Transverse colon (tissue), 4 donors: ENCODE data around the gene VWF. TPM values are rescaled to one million over a fixed set of nuclear protein-coding genes. Genes with fewer than 3 reads are reported as not detected.

Experiments used
- DNase-seq: peaks from one replicate; pipeline ENCODE4 v3.0.0-alpha.2; 2019
- H3K27ac ChIP-seq, 4 donors: fragments of 200-600 bp; sonication (generic); 2 replicates each; pipeline ENCODE4 v1.5.1; 2016 to 2018; ENCODE audit warnings: inconsistent platforms in 4 of 4
- H3K27me3 ChIP-seq: fragments of 200-600 bp; sonication (generic); 2 replicates; pipeline ENCODE4 v1.5.1; 2017; ENCODE audit warnings: inconsistent platforms
- H3K36me3 ChIP-seq, 4 donors: fragments of 200-600 bp; sonication (generic); 2 replicates each; pipeline ENCODE4 v1.5.1; 2017 to 2019; ENCODE audit warnings: inconsistent platforms in 4 of 4
- H3K4me1 ChIP-seq, 4 donors: fragments of 200-600 bp; sonication (generic); 2 replicates each; pipeline ENCODE4 v1.5.1; 2017 to 2020; ENCODE audit warnings: inconsistent platforms in 4 of 4
- H3K4me3 ChIP-seq, 4 donors: fragments of 200-600 bp; sonication (generic); 1 replicate in 1 of 4; 2 replicates in 3 of 4; pipeline versions ENCODE4 v1.5.1 to v1.6.1; 2017 to 2019; ENCODE audit warnings: inconsistent platforms in 4 of 4
- H3K9me3 ChIP-seq, 2 donors: fragments of 200-600 bp; sonication (generic); 2 replicates each; pipeline ENCODE4 v1.5.1; 2017 to 2019; ENCODE audit warnings: inconsistent platforms in 2 of 2
- EP300 ChIP-seq: sonication (generic); formaldehyde crosslinking; IDR thresholded peaks from one replicate; pipeline ENCODE4 v1.6.1; 2017; ENCODE audit warnings: antibody characterized with exemption, low read depth
- POLR2A ChIP-seq: fragments of 450-650 bp; IDR thresholded peaks from one replicate; pipeline ENCODE4 v1.6.1; 2016; ENCODE audit warnings: antibody characterized with exemption, mild to moderate bottlenecking, moderate library complexity
- POLR2AphosphoS5 ChIP-seq, 3 donors: sonication (generic); formaldehyde crosslinking; IDR thresholded peaks; one replicate each; pipeline ENCODE4 v1.6.1; 2016; ENCODE audit warnings: antibody characterized with exemption in 3 of 3
- WGBS, 2 donors: methylation state at CpG; one replicate each; pipeline ENCODE4 v1.1.5; 2018; ENCODE audit warnings: low coverage in 1 of 2; 5-methylcytosine and 5-hydroxymethylcytosine counted together
- in situ Hi-C, 4 donors: fragments of 200-750 bp; cut with MboI; loops; one replicate each; pipeline versions ENCODE4 v1.15.0 to v1.15.1; 2017; ENCODE audit warnings: low sequenced_read_pairs in 3 of 4, low pct_ligation_motif_present in 1 of 4, low pct_unique_long_range_greater_than_20kb in 1 of 4
- intact Hi-C: fragments of 100-400 bp; cut with DNase I; formaldehyde crosslinking; loops from one replicate; pipeline ENCODE4 v1.15.1; 2023; ENCODE audit warnings: low total_unique reads
- total RNA-seq, 4 donors: library from RNA; depleted of rRNA; stranded (reverse); fragments of >200 nt; gene quantifications; one replicate each; pipeline ENCODE4 v1.1.0, GENCODE V29; 2016
- TF ChIP-seq, protein P1 (sequence below), 5 experiments: fragments of 200-600 bp in 3 of 5; fragments of 450-650 bp in 2 of 5; sonication (generic) in 3 of 5; IDR thresholded peaks; 1 replicate in 2 of 5; 2 replicates in 3 of 5; pipeline ENCODE4 v1.5.1; 2016 to 2017; ENCODE audit warnings: antibody characterized with exemption in 5 of 5, inconsistent platforms in 3 of 5, mild to moderate bottlenecking in 2 of 5, moderate library complexity in 1 of 5

The VWF gene
- total RNA-seq, 4 donors from 2014 or later: 31.3 to 71.2 (median 51.5) TPM

DNA sequence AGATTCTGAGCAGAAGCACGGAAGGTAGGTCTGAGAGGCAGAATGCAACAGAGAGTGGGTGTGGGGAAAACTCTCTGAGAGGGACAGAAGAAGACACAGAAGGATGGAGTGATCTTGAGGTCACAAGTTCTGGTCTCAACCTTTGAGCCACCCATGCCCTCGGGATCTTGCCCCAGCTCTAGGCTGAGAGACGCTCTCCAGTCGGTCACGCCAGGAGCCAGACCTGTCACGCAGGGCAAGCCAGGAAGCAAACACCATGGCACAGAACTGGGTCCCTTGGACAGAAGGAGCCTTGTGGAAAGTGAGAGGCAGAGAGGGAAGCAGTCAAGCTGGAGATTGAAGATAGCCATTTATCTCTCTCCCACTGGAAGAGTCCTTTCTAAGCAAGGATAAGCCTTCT is 79.0 kb downstream of the VWF start:
- no peak overlapping the region for H3K4me3 ChIP-seq
- no peak for DNase-seq
- H3K4me1 ChIP-seq: no peaks in the 10 kb centered on the region
- WGBS, 2 donors: 80 to 87% methylated on average over 6 of the region's 6 CpGs
- TF ChIP-seq, protein P1, sequence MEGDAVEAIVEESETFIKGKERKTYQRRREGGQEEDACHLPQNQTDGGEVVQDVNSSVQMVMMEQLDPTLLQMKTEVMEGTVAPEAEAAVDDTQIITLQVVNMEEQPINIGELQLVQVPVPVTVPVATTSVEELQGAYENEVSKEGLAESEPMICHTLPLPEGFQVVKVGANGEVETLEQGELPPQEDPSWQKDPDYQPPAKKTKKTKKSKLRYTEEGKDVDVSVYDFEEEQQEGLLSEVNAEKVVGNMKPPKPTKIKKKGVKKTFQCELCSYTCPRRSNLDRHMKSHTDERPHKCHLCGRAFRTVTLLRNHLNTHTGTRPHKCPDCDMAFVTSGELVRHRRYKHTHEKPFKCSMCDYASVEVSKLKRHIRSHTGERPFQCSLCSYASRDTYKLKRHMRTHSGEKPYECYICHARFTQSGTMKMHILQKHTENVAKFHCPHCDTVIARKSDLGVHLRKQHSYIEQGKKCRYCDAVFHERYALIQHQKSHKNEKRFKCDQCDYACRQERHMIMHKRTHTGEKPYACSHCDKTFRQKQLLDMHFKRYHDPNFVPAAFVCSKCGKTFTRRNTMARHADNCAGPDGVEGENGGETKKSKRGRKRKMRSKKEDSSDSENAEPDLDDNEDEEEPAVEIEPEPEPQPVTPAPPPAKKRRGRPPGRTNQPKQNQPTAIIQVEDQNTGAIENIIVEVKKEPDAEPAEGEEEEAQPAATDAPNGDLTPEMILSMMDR (IDR thresholded peaks at IDR 0.05): no peak
- TF ChIP-seq EP300 (no peak), POLR2A (no peak)
- H3K27ac ChIP-seq: no peak overlapping the region
- intact Hi-C loops (no loop called here), in situ Hi-C loops (loop anchor here in 3 of 4 donors (10.0 kb wide), 2 partner anchors 51 to 61 kb away; no protein-coding TSS in a partner anchor)
- H3K36me3 ChIP-seq: no peaks in the 10 kb centered on the region
- no peaks in the 10 kb centered on the region for H3K27me3 ChIP-seq
- no peaks in the 10 kb centered on the region for H3K9me3 ChIP-seq

DNA sequence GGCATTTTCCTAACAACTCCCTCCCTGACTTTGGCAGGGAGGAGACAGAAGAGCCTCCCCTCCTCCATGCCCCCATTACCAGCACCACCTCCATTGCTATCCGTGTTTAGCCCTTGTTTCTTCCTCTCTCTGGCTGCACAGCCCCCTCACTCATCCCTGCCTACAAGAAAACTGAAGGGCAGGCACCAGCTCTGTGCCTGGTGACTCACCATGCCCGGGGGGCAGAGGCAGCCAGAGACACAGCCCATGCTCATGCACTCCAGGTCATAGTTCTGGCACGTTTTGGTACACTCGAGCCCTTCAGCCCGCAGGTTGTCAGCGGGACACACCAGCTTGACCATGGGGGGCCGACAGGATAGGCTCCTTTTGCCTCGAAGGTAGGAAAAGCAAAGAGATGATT is 80.4 kb downstream of the VWF start:
- in situ Hi-C loops: loop anchor here in 3 of 4 donors (10.0 kb wide), 2 partner anchors 49 to 59 kb away; no protein-coding TSS in a partner anchor
- TF ChIP-seq POLR2AphosphoS5 (IDR thresholded peaks at IDR 0.05) (no peak), POLR2A (no peak), EP300 (no peak)
- TF ChIP-seq, protein P1 (IDR thresholded peaks at IDR 0.05): no peak
- no peaks in the 10 kb centered on the region for H3K4me1 ChIP-seq
- no peaks in the 10 kb centered on the region for H3K36me3 ChIP-seq
- 72 to 75% methylated on average over 1 to 8 of the region's 8 CpGs for WGBS, 2 donors
- no peak overlapping the region for H3K4me3 ChIP-seq
- DNase-seq: no peak
- no peaks in the 10 kb centered on the region for H3K9me3 ChIP-seq
- intact Hi-C loops: no loop called here
- H3K27ac ChIP-seq: no peak overlapping the region
- no peaks in the 10 kb centered on the region for H3K27me3 ChIP-seq

DNA sequence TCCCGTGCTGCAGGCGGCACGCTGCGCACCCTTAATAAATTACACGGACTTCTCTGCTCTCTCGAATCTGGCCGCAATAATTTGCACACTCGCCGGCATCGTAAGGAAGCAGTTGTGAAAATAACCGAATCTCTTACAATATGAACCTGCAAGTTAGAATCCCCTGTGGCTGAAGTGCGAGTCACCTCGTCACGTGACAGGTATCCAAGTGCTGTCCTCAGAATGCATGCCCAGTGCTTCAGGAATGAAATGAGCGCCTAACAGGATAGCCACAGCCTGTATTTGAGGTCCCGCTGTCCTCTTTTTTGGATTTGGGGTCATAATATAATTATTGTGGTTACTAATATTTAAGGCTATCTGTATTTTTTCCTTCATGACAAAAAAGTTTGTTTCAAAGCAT is 82.0 kb downstream of the VWF start:
- in situ Hi-C loops: loop anchor here in 3 of 4 donors (10.0 kb wide), 2 partner anchors 48 to 58 kb away; no protein-coding TSS in a partner anchor
- H3K9me3 ChIP-seq: no peaks in the 10 kb centered on the region
- no peaks in the 10 kb centered on the region for H3K36me3 ChIP-seq
- WGBS, 2 donors: 82 to 86% methylated on average over 15 to 16 of the region's 16 CpGs
- H3K4me3 ChIP-seq: no peak overlapping the region
- H3K27me3 ChIP-seq: no peaks in the 10 kb centered on the region
- TF ChIP-seq POLR2AphosphoS5 (IDR thresholded peaks at IDR 0.05) (no peak), EP300 (no peak)
- no peaks in the 10 kb centered on the region for H3K4me1 ChIP-seq
- no peak overlapping the region for H3K27ac ChIP-seq
- no peak for DNase-seq
- intact Hi-C loops: no loop called here

DNA sequence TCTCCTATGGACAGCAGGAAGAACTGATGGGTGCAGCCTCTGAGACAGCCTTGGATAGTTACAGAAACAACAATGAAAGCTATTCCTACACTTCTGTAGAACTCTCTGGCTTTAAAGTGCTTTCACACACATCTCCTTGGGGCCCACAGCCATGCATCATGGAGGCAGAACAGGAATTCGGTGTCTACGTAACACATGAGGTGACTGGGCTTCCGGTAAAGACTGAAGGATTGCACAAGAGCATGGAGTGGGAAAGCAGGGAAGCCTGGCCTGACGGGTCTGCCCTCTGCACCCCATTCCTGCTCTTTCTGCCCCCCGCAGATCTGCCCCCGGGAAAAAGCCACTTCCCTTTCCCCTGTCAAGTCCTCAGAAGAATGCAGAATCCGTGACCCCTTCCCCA is 82.6 kb downstream of the VWF start:
- in situ Hi-C loops (loop anchor here in 3 of 4 donors (10.0 kb wide), 2 partner anchors 47 to 57 kb away; no protein-coding TSS in a partner anchor), intact Hi-C loops (no loop called here)
- no peaks in the 10 kb centered on the region for H3K4me1 ChIP-seq
- no peak overlapping the region for H3K4me3 ChIP-seq
- H3K27ac ChIP-seq: no peak overlapping the region
- no peaks in the 10 kb centered on the region for H3K27me3 ChIP-seq
- 66% methylated on average over 7 of the region's 7 CpGs; no CpG with 5 or more reads in 1 of the 2 donors for WGBS, 2 donors
- no peak for DNase-seq
- TF ChIP-seq EP300 (no peak), POLR2A (no peak), POLR2AphosphoS5 (IDR thresholded peaks at IDR 0.05) (no peak)
- TF ChIP-seq, protein P1 (IDR thresholded peaks at IDR 0.05): no peak
- H3K36me3 ChIP-seq: no peaks in the 10 kb centered on the region
- no peaks in the 10 kb centered on the region for H3K9me3 ChIP-seq

DNA sequence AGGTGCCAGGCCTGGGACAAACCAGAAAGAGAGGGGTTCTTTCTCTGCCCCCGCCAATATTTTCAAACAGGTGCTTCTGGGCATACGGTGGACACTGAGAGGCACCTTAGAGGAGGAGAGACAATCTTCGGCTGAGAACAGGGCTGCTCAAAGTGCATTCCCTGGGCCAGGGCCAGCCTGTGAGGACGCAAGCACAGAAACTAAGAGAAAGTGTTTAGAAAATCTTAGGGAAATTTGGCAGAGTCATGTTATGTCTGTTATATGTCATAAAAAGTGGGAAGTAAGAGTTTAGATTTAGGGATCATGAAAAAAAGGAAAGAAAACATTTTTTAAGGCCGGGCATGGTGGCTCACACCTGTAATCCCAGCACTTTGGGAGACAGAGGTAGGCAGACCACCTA is 83.7 kb downstream of the VWF start:
- intact Hi-C loops: loop anchor here (1.0 kb wide), 1 partner anchor 53 kb away; no protein-coding TSS in a partner anchor
- 46 to 60% methylated on average over 2 to 5 of the region's 5 CpGs for WGBS, 2 donors
- DNase-seq: no peak
- no peak overlapping the region for H3K4me3 ChIP-seq
- H3K36me3 ChIP-seq: no peaks in the 10 kb centered on the region
- in situ Hi-C loops: loop anchor here in 3 of 4 donors (10.0 kb wide), 2 partner anchors 46 to 56 kb away; no protein-coding TSS in a partner anchor
- no peaks in the 10 kb centered on the region for H3K4me1 ChIP-seq
- H3K9me3 ChIP-seq: no peaks in the 10 kb centered on the region
- H3K27me3 ChIP-seq: no peaks in the 10 kb centered on the region
- H3K27ac ChIP-seq: no peak overlapping the region
- TF ChIP-seq POLR2A (no peak), EP300 (no peak), POLR2AphosphoS5 (IDR thresholded peaks at IDR 0.05) (no peak)
- TF ChIP-seq, protein P1 (IDR thresholded peaks at IDR 0.05): no peak
